ENCODE data around the gene TP53I13.

Gene TP53I13

DNA sequence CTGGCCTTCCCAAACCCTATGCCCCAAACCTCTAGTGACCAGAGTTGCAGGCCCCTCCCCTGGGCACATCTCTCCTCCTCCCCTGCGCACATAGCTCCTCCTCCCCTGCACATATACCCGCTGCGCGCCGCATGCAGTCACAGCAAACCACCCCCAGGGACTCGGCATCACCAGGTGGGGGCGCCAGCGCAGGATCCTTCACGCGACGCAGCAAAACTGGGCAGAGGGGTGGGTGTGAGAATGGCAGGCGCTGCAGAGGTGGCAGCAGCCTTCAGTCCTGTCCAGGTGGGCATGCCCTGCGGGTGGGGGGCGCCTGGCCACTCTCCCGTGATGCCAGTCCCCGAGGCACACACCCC is 48.6 kb downstream of the TP53I13 start:
- peak; percentile 88 for DNase-seq

DNA sequence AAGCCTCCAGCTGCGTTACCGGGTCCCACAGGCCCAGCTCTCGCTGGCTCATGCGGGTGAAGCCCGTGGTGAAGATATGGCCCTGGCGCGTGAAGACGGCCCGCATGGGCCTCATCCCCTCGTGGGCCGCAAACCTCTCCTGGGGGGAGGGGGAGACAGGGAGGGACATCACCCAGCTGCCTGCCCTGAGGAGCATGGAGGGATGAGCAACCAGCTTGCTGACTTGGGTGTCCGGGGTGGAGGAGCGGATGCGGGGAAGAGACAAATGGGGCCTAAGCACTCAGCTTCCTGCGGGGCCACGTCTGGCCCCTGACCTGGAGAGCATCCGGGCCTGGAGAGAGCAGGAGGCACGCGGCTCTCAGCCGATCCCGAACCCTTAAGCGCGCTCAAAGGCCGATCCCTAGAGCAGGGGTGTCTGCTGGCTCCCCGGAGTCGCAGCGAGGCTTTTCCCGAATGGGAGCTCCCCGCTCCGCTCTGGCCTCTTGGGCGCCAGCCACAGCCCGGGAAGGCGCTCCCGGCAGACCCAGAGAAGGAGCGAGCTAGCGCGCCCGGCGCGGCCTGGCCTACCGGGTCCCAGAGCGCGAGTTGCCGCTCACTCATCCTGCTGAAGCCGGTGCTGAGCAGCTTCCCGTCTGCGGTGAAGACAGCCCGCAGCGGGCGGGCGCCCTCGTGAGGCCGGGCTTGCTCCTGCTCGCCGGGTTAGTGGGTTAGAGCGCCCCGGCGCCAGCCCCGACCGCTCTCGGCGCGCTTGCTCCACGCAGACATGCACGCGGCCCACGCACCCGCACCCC is 49.2 kb downstream of the TP53I13 start:
- DNase-seq: peak; percentile 80

DNA sequence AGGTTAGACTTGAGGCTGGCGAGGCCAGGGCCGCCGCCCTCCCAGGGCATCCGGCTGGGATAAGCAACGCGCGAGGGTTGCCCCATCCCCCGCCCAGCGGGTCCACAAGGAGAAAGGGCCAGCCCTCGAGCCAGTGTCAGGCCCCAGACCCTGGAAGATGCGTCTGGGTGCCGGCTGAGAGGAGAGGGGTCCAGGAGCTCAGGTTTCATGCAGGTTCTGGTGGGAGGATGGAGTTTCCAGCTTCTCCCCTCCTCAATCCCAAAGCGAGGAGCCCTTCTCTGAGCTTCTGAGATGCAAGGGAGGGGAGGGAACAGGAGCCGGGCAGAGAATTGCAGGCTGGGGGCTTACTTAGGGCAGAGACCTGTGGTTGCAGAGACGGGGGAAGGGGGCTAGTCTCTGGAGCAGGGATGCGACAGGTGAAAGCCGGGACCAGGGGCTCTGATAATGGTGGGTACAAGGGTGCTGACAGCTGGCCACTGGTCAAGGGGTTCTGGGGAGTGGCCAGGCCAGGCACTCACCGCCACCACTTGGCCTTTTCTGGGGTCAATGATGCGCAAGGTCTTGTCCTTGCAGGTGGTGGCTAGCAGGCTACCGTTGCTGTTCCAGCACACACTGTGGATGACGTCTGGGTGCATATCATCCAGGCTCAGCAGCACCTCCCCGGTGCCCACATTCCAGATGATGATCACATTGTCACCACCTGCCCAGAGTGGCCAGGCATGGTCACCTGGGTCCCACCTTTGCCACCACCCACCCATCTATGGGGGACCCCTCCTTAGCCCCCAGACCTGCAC is 50.0 kb downstream of the TP53I13 start:
- DNase-seq: no peak

DNA sequence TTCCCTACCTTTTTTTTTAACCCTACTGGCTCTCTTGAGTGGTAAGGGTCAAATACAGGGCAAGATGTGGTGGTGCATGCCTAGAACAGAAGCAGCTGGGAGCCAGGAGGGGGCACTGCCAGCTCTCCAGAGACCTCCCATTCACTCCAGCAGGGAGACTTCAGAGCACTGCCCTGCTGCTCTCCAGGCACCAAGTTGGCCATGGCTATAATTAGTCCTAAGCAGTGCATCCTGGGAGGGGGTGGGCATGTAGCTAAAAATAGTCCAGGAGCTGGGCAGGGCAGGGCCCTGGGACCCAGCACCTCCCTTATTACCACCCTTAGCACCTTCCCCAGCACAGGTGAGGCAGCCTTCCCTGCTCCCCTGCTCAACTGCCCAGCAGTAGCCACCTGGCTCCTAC is 50.8 kb downstream of the TP53I13 start:
- peak; percentile 35 for DNase-seq

DNA sequence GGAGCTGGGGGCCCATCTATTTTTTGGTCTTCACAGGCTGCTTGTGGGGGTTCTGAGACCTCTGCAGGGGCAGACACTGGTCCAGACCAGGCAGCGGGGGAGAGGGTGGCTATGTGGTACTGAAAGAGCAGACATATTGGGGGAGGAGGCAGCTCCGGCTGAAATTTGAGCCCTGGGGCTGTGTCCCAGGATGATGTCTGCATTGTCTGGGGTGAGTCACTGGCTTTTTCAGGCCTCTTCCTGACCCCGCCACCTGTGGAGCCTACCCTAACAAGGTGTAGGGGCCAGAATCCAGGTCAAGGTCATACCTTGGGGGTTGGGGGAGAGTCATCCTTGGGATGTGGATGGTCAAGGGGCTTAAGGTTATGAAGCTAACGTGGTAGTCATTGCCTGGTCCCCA is 51.8 kb downstream of the TP53I13 start:
- DNase-seq: no peak

DNA sequence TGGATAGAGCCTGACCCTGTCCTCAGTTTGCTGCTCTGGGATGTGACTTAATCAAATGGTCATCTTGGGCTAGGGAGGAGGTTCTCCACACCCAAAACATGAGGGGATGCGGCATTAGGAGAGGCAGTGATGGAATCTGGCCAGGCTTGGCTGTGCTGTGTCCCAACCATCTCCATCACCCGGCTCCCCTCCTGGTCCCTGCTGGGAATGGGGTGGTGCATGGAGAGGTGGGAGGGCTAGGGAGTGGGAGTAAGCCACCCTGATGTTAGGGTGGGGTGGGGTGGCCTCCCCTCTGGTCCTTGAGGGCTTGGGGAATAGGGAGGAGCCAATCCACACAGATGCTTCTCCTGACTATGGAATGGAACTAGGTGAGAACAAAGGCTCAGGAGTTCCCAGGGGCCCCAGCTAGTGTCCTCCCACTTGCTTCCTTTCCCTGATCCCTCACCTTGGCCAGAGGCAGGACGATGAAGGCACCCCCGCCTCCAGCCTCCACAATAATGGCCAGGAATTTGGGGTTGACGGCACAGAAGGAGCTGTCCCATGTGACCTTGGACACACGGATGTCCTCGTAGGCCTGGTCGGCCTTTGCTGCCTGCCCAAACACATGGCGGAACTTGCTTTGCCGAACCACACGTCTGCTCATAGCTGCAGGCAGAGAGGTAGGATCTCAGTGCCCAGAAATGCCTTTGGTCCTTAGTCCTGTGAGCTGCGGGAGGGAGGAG is 52.4 kb downstream of the TP53I13 start:
- DNase-seq: no peak

DNA sequence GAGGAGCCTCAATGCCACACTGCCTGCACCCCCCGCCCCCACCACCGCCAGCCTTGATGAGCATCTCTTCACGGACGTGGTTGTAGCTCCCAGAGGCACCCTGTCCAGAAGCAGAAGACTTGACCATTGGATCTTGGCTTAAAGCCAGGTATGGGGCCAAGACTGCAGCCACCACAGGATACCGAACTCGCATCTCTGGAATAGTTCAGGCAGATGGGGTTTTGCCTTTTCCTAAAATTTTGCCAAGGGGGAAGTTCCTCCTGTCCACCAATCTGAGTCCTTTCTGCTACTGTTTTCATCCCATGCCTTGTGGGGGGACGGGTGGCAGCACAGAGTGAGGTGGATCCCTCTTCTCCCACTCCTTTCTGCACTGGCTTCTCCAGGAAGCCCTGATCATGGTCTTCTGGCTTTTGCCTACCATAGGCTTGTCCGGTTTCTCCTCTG is 53.3 kb downstream of the TP53I13 start:
- DNase-seq: no peak
